H1 (cell line): Measurements from ENCODE around the gene CELSR3. TPM values are rescaled to one million over a fixed set of nuclear protein-coding genes. Genes with fewer than 3 reads are reported as not detected.

ENCODE experiments used
- CTCF ChIA-PET: fragments of 300-600 bp; sonication (Branson Sonifier 250); formaldehyde crosslinking; loops from one replicate; lab custom pipeline; 2021; ENCODE audit not compliant: partially characterized antibody; lab: Charles Lee
- POLR2A ChIA-PET: fragments of 300-600 bp; sonication (Branson Sonifier 250); formaldehyde crosslinking; loops from one replicate; lab custom pipeline; 2021; ENCODE audit warnings: inconsistent platforms; ENCODE audit not compliant: partially characterized antibody; lab: Charles Lee
- DNase-seq, 2 experiments: peaks; one replicate each; pipeline versions ENCODE4 v3.0.0 to v3.0.0-alpha.2; 2010 to 2022; ENCODE audit warnings: low spot score in 2 of 2, low read depth in 1 of 2, mixed read lengths in 1 of 2
- FAIRE-seq: peaks from 2 replicates; lab custom pipeline; 2011; peaks lifted over from hg19 to GRCh38; lab: Jason Lieb, UNC
- H2AFZ ChIP-seq: 2 replicates; pipeline ENCODE4 v1.8.1; 2012; ENCODE audit warnings: low read length, inconsistent platforms
- H2AK5ac ChIP-seq: 2 replicates; pipeline ENCODE4 v1.6.1; 2013; ENCODE audit warnings: low read depth, low read length
- H2BK120ac ChIP-seq: replicated peaks from 2 replicates; pipeline ENCODE3; 2013; ENCODE audit warnings: low read depth, low read length, inconsistent platforms
- H2BK12ac ChIP-seq: 2 replicates; pipeline ENCODE4 v1.6.1; 2013; ENCODE audit warnings: low read depth, low read length
- H2BK15ac ChIP-seq: 2 replicates; pipeline ENCODE4 v1.6.1; 2013; ENCODE audit warnings: low read length
- H2BK20ac ChIP-seq: 2 replicates; pipeline ENCODE4 v1.6.1; 2013; ENCODE audit warnings: low read length
- H2BK5ac ChIP-seq: 2 replicates; pipeline ENCODE4 v1.6.1; 2013; ENCODE audit warnings: low read depth, low read length
- H3K14ac ChIP-seq: 2 replicates; pipeline ENCODE4 v1.6.1; 2013; ENCODE audit warnings: inconsistent platforms; ENCODE audit not compliant: insufficient read length
- H3K18ac ChIP-seq: 2 replicates; pipeline ENCODE4 v1.6.1; 2013; ENCODE audit warnings: low read length; ENCODE audit errors: extremely low read depth
- H3K23ac ChIP-seq: 2 replicates; pipeline ENCODE4 v1.6.1; 2013; ENCODE audit warnings: inconsistent platforms; ENCODE audit not compliant: insufficient read length
- H3K23me2 ChIP-seq: 2 replicates; pipeline ENCODE4 v1.6.1; 2013; ENCODE audit warnings: low read depth, low read length
- H3K27ac ChIP-seq: 2 replicates; pipeline ENCODE4 v1.6.1; 2011; ENCODE audit warnings: low read depth, low read length, inconsistent platforms
- H3K27me3 ChIP-seq, 4 experiments: replicated peaks in 1 of 4; 1 replicate in 1 of 4; 2 replicates in 3 of 4; pipeline versions ENCODE4 v1.6.1 to v1.8.1; 2011 to 2013; ENCODE audit warnings: low read length in 3 of 4, mild to moderate bottlenecking in 3 of 4, inconsistent platforms in 2 of 4, mixed read lengths in 2 of 4, moderate library complexity in 1 of 4; ENCODE audit not compliant: control insufficient read depth in 3 of 4, insufficient read depth in 3 of 4; ENCODE audit errors: extremely low read depth in 1 of 4
- H3K36me3 ChIP-seq, 4 experiments: 2 replicates each; pipeline versions ENCODE4 v1.6.1 to v1.8.1; 2011 to 2013; ENCODE audit warnings: mild to moderate bottlenecking in 4 of 4, low read length in 3 of 4, moderate library complexity in 2 of 4, control low read depth in 1 of 4, inconsistent platforms in 1 of 4; ENCODE audit not compliant: insufficient read depth in 4 of 4, control insufficient read depth in 2 of 4
- H3K4ac ChIP-seq: replicated peaks from 2 replicates; pipeline ENCODE3; 2013; ENCODE audit warnings: low read length, low read depth, mixed read lengths, inconsistent platforms; ENCODE audit not compliant: insufficient read length
- H3K4me1 ChIP-seq, 4 experiments: replicated peaks in 1 of 4; 1 replicate in 1 of 4; 2 replicates in 3 of 4; pipeline versions ENCODE4 v1.6.1 to v1.8.1; 2011 to 2013; ENCODE audit warnings: low read length in 3 of 4, inconsistent platforms in 2 of 4, mixed read lengths in 1 of 4; ENCODE audit not compliant: insufficient read depth in 4 of 4, control insufficient read depth in 3 of 4
- H3K4me2 ChIP-seq, 2 experiments: 2 replicates each; pipeline versions ENCODE4 v1.6.1 to v1.8.1; 2011 to 2013; ENCODE audit warnings: low read depth in 2 of 2, low read length in 2 of 2, control low read depth in 1 of 2, inconsistent platforms in 1 of 2, mild to moderate bottlenecking in 1 of 2; ENCODE audit not compliant: insufficient read depth in 1 of 2
- H3K4me3 ChIP-seq, 4 experiments: fragments of 200-600, 300-600 bp in 1 of 4; sonication (generic), shearing (Covaris generic), sonication (Bioruptor Twin) in 1 of 4; 2 replicates each; pipeline versions ENCODE4 v1.5.1 to v1.8.1; 2011 to 2016; ENCODE audit warnings: low read length in 4 of 4, low read depth in 3 of 4, control low read depth in 2 of 4, inconsistent platforms in 2 of 4, mild to moderate bottlenecking in 2 of 4, mixed read lengths in 1 of 4, moderate library complexity in 1 of 4; ENCODE audit not compliant: insufficient read depth in 2 of 4; ENCODE audit errors: extremely low read depth in 1 of 4
- H3K56ac ChIP-seq: replicated peaks from 2 replicates; pipeline ENCODE3; 2013; ENCODE audit warnings: low read depth, mild to moderate bottlenecking, mixed read lengths, low read length, inconsistent platforms; ENCODE audit not compliant: insufficient read length
- H3K79me1 ChIP-seq: 2 replicates; pipeline ENCODE4 v1.6.1; 2013; ENCODE audit warnings: low read depth, low read length, control low read depth
- H3K79me2 ChIP-seq, 2 experiments: 2 replicates each; pipeline versions ENCODE4 v1.6.1 to v1.8.1; 2012 to 2013; ENCODE audit warnings: low read length in 2 of 2, mild to moderate bottlenecking in 2 of 2, inconsistent platforms in 1 of 2; ENCODE audit not compliant: insufficient read depth in 2 of 2, control insufficient read depth in 1 of 2
- H3K9ac ChIP-seq, 4 experiments: replicated peaks in 1 of 4; 1 replicate in 1 of 4; 2 replicates in 3 of 4; pipeline versions ENCODE4 v1.6.1 to v1.8.1; 2011 to 2013; ENCODE audit warnings: low read depth in 3 of 4, low read length in 3 of 4, control low read depth in 2 of 4, mild to moderate bottlenecking in 2 of 4, moderate library complexity in 2 of 4, inconsistent platforms in 1 of 4; ENCODE audit errors: extremely low read depth in 1 of 4
- H3K9me3 ChIP-seq, 2 experiments: 2 replicates each; pipeline versions ENCODE4 v1.6.1 to v1.8.1; 2012 to 2013; ENCODE audit warnings: mild to moderate bottlenecking in 2 of 2, moderate library complexity in 2 of 2, control low read depth in 1 of 2, inconsistent platforms in 1 of 2, low read depth in 1 of 2, low read length in 1 of 2, mixed read lengths in 1 of 2; ENCODE audit not compliant: insufficient read depth in 2 of 2
- H4K20me1 ChIP-seq, 2 experiments: replicated peaks in 1 of 2; 2 replicates each; pipeline versions ENCODE3 to v1.8.1; 2011 to 2013; ENCODE audit warnings: inconsistent platforms in 2 of 2, low read length in 2 of 2, mild to moderate bottlenecking in 1 of 2; ENCODE audit not compliant: insufficient read depth in 2 of 2, control insufficient read depth in 1 of 2
- H4K5ac ChIP-seq: 2 replicates; pipeline ENCODE4 v1.6.1; 2013; ENCODE audit warnings: low read length, low read depth, mixed read lengths, inconsistent platforms; ENCODE audit not compliant: insufficient read length
- H4K8ac ChIP-seq: 2 replicates; pipeline ENCODE4 v1.8.0; 2013; ENCODE audit warnings: mild to moderate bottlenecking, moderate library complexity, low read length, inconsistent platforms; ENCODE audit not compliant: insufficient read depth; ENCODE audit errors: extremely low read depth
- H4K91ac ChIP-seq: replicated peaks from 2 replicates; pipeline ENCODE3; 2013; ENCODE audit warnings: low read length, mixed read lengths, inconsistent platforms; ENCODE audit not compliant: insufficient read length
- GABPA ChIP-seq: IDR thresholded peaks from 2 replicates; pipeline ENCODE4 v1.6.1; 2011; ENCODE audit warnings: mild to moderate bottlenecking, low read length, moderate library complexity, borderline replicate concordance; ENCODE audit not compliant: insufficient read depth
- POLR2A ChIP-seq, 2 experiments: IDR thresholded peaks; 1 replicate in 1 of 2; 2 replicates in 1 of 2; pipeline ENCODE4 v1.6.1; 2011; ENCODE audit warnings: low read depth in 2 of 2, low read length in 2 of 2, mild to moderate bottlenecking in 2 of 2; ENCODE audit errors: control extremely low read depth in 1 of 2
- WGBS, 2 experiments: shearing (Covaris generic) in 1 of 2; methylation state at CpG; one replicate each; pipeline versions ENCODE4 v1.1.6 to v1.1.7; 2013 to 2015; ENCODE audit warnings: low lambda C conversion rate in 2 of 2, mixed read lengths in 2 of 2, inconsistent platforms in 1 of 2, low coverage in 1 of 2, missing lambda C conversion rate in 1 of 2; ENCODE audit not compliant: insufficient replicate concordance in 2 of 2, insufficient coverage in 1 of 2, insufficient read length in 1 of 2; ENCODE audit errors: extremely low coverage in 1 of 2, missing lambda C conversion rate in 1 of 2; 5-methylcytosine and 5-hydroxymethylcytosine counted together
- polyA plus RNA-seq, 7 experiments: library from polyadenylated mRNA; depleted of rRNA in 3 of 7; stranded (reverse) in 5 of 7; unstranded in 2 of 7; fragments of >200 nt in 5 of 7; fragments of 200-250 nt in 2 of 7; gene quantifications; 1 replicate in 5 of 7; 2 replicates in 1 of 7; 4 replicates in 1 of 7; pipeline versions ENCODE4 v1.2.1 to v1.2.3, GENCODE V29; 2011 to 2013; ENCODE audit warnings: missing spikeins in 2 of 7, mixed read lengths in 2 of 7
- total RNA-seq: library from RNA; stranded (reverse); fragmentation: NEBNext Ultra II Directional; extraction: Animal tissue kit (Norgen Biotek cat#: 25700); gene quantifications from 2 replicates; pipeline ENCODE4 v1.2.1, GENCODE V29; 2021

Gene CELSR3
- total and polyA plus RNA-seq, 2 of the 8 experiments (the other 6 are each of a cell fraction or from before 2014, with no cell fraction given), result 11.6 to 29.5 TPM

DNA sequence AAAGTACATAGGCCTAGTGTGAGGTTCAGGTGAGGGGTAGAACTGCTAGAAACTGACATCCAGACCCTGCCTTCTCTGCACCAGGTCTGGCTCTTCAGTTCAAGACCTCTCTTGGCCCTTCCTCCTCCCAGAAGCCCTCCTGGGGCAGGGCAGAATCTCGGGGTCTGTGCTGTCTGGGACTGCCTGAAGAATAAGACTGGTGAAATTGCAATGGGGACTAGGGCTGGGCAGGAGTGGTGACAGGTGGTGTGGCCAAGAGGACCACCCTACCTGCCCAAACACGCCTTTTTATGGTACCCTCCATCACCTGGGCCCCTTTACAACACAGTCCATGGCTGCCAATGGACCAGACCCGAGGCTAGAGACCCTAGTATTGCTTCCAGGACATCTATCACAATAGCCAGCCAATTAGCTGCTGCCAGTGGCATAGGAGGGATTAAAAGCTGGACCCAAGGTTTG, 24.6 kb upstream of the CELSR3 start:
- TF ChIP-seq GABPA, result no peak
- TF ChIP-seq POLR2A (IDR thresholded peaks at IDR 0.05; ENCODE audit: control extremely low read depth in 1 of 2, low read depth in 2 of 2, low read length in 2 of 2), result 0 out of 3 replicates have a peak, but pooled peaks of 1 of the 2 experiments have one; percentile 11
- Histone ChIP-seq H3K27me3 (no peaks in the 10 kb centered on the region), H3K4ac (no peak overlapping the region), H2AFZ (no peak overlapping the region), H4K91ac (no peak overlapping the region), H4K20me1 (peaks cover 8 to 23% of the 10 kb centered on the region in 2 experiments), H2BK5ac (no peak overlapping the region), H3K79me1 (peaks cover 10% of the 10 kb centered on the region), H3K23ac (no peak overlapping the region), H3K14ac (no peak overlapping the region), H2BK12ac (no peak overlapping the region), H4K8ac (no peak overlapping the region), H3K36me3 (peaks cover 28 to 51% (median 45%) of the 10 kb centered on the region in 4 experiments), H2BK15ac (no peak overlapping the region), H3K4me3 (no peak overlapping the region), H3K56ac (no peak overlapping the region), H3K9ac (no peak overlapping the region), H3K4me2 (no peak overlapping the region; a peak in 1 of 4 replicates), H2BK120ac (no peak overlapping the region), H3K18ac (no peak overlapping the region), H3K4me1 (peaks cover 0 to 11% (median 4%) of the 10 kb centered on the region in 4 experiments; a peak in 3 of 7 replicates), H4K5ac (no peak overlapping the region), H3K9me3 (no peaks in the 10 kb centered on the region), H2BK20ac (no peak overlapping the region), H2AK5ac (no peak overlapping the region), H3K23me2 (peaks cover 8% of the 10 kb centered on the region; the same call in 1 of the 2 replicates), H3K27ac (no peak overlapping the region), H3K79me2 (peaks cover 0 to 25% of the 10 kb centered on the region in 2 experiments; a peak in 2 of 4 replicates)
- DNase-seq (no peak), FAIRE-seq (no peak)
- ChIA-PET POLR2A (interaction anchor here (0.8 to 6.2 kb wide), 9 partner anchors 8 to 75 kb away, joined by 3 to 58 read pairs (median 5); partner anchors contain the start of genes CELSR3 and IP6K2), CTCF (interaction anchor here (0.6 to 3.4 kb wide), 9 partner anchors 10 to 327 kb away, joined by 3 to 16 read pairs (median 5); partner anchors contain the start of genes CELSR3 and SLC26A6)
- 66% methylated on average over 3 of the region's 3 CpGs; no CpG with 5 or more reads in 1 of the 2 experiments for WGBS, 2 experiments
